K562 (cell line): ENCODE results near the gene MRPL27. TPM values are rescaled to one million over a fixed set of nuclear protein-coding genes. Genes with fewer than 3 reads are reported as not detected.

Experiments
- CBFA2T2 ChIP-seq: fragments of 450-650 bp; conservative IDR thresholded peaks from 2 replicates; pipeline ENCODE4 v1.6.1; 2017; ENCODE audit warnings: mild to moderate bottlenecking
- CBFA2T3 ChIP-seq: fragments of 450-650 bp; IDR thresholded peaks from 2 replicates; pipeline ENCODE4 v1.6.1; 2017
- FOSL1 ChIP-seq: fragments of 200-800 bp; sonication (Bioruptor generic); conservative IDR thresholded peaks from 2 replicates; pipeline ENCODE4 v1.6.1; 2016; ENCODE audit warnings: missing genetic modification characterization, missing compliant biosample characterization
- KLF16 ChIP-seq: IDR thresholded peaks from 2 replicates; pipeline ENCODE4 v1.6.1; 2016; ENCODE audit warnings: antibody characterized with exemption
- PURB ChIP-seq: sonication (generic); formaldehyde crosslinking; IDR thresholded peaks from 2 replicates; pipeline ENCODE4 v1.9.0; 2021; ENCODE audit warnings: low read depth, mild to moderate bottlenecking, missing genetic modification reagents
- ZBTB9 ChIP-seq: fragments of 450-650 bp; formaldehyde crosslinking; IDR thresholded peaks from 2 replicates; pipeline ENCODE4 v1.4.0; 2020; ENCODE audit warnings: mild to moderate bottlenecking, moderate library complexity
- polyA plus RNA-seq, 8 experiments: library from polyadenylated mRNA; depleted of rRNA in 4 of 8; stranded (reverse) in 5 of 8; unstranded in 3 of 8; fragments of >200 nt; fragmentation: Nextera tagmentation in 2 of 8; fragmentation: Illumina TruSeq in 1 of 8; extraction: Ambion mirVana in 2 of 8; extraction: Trizol in 1 of 8; gene quantifications; 2 replicates each; pipeline versions ENCODE4 v1.2.1 to v1.2.3, GENCODE V29; 2011 to 2014; ENCODE audit warnings: inconsistent platforms in 1 of 8, missing spikeins in 1 of 8
- total RNA-seq, 7 experiments: library from RNA; depleted of rRNA in 6 of 7; stranded (reverse); fragments of >200 nt in 6 of 7; fragmentation: Illumina TruSeq in 2 of 7; extraction: Trizol in 2 of 7; gene quantifications; 2 replicates each; pipeline versions ENCODE4 v1.2.1 to v1.2.3, GENCODE V29; 2011 to 2021; ENCODE audit warnings: low replicate concordance in 1 of 7
- TF ChIP-seq, protein P1 (sequence below): fragments of 450-650 bp; IDR thresholded peaks from 2 replicates; pipeline ENCODE4 v1.6.1; 2018; ENCODE audit not compliant: partially characterized antibody

The MRPL27 gene
- total and polyA plus RNA-seq, 9 of the 15 experiments (the other 6 are each of a cell fraction or from before 2014, with no cell fraction given): 96.3 to 401 (median 142) TPM

- TF ChIP-seq, protein P1, sequence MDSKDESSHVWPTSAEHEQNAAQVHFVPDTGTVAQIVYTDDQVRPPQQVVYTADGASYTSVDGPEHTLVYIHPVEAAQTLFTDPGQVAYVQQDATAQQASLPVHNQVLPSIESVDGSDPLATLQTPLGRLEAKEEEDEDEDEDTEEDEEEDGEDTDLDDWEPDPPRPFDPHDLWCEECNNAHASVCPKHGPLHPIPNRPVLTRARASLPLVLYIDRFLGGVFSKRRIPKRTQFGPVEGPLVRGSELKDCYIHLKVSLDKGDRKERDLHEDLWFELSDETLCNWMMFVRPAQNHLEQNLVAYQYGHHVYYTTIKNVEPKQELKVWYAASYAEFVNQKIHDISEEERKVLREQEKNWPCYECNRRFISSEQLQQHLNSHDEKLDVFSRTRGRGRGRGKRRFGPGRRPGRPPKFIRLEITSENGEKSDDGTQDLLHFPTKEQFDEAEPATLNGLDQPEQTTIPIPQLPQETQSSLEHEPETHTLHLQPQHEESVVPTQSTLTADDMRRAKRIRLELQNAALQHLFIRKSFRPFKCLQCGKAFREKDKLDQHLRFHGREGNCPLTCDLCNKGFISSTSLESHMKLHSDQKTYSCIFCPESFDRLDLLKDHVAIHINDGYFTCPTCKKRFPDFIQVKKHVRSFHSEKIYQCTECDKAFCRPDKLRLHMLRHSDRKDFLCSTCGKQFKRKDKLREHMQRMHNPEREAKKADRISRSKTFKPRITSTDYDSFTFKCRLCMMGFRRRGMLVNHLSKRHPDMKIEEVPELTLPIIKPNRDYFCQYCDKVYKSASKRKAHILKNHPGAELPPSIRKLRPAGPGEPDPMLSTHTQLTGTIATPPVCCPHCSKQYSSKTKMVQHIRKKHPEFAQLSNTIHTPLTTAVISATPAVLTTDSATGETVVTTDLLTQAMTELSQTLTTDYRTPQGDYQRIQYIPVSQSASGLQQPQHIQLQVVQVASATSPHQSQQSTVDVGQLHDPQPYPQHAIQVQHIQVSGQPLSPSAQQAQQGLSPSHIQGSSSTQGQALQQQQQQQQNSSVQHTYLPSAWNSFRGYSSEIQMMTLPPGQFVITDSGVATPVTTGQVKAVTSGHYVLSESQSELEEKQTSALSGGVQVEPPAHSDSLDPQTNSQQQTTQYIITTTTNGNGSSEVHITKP: peak; percentile 88
- no peak for TF ChIP-seq PURB (CRISPR knock-in tag)
- peak; percentile 77 for TF ChIP-seq CBFA2T3
- peak; percentile 40; the same call in 1 of the 2 replicates for TF ChIP-seq FOSL1 (tag)
- TF ChIP-seq KLF16: peak; percentile 4; the same call in 1 of the 2 replicates
- peak; percentile 49 for TF ChIP-seq CBFA2T2
- no peak for TF ChIP-seq ZBTB9 (CRISPR knock-in tag)
Measured at GRCh38 chr17:50337956-50338355, 35.0 kb downstream of the MRPL27 start (continued).
